Measurements from ENCODE around the gene MADD.

Gene MADD

DNA sequence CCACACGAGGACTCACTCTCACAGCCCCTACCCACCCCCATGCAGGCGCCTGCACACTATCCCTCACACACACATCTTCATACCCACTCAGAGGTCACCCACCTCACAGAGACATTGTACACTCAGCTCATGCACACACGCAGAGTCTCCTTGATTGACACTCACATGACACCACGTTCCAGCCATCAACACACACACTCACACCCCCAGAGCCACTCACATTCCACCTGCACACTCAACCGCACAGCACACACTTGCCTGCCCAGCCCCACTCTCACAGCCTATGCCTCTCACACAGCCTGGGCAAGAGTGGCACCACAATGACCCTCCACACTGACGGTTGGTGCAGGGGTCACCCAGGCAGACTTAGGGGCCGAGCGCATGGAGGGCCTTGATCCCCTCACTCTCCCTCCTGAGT is 106.2 kb downstream of the MADD start:
- no peak overlapping the region for H3K27ac ChIP-seq
- TF ChIP-seq, protein P1, sequence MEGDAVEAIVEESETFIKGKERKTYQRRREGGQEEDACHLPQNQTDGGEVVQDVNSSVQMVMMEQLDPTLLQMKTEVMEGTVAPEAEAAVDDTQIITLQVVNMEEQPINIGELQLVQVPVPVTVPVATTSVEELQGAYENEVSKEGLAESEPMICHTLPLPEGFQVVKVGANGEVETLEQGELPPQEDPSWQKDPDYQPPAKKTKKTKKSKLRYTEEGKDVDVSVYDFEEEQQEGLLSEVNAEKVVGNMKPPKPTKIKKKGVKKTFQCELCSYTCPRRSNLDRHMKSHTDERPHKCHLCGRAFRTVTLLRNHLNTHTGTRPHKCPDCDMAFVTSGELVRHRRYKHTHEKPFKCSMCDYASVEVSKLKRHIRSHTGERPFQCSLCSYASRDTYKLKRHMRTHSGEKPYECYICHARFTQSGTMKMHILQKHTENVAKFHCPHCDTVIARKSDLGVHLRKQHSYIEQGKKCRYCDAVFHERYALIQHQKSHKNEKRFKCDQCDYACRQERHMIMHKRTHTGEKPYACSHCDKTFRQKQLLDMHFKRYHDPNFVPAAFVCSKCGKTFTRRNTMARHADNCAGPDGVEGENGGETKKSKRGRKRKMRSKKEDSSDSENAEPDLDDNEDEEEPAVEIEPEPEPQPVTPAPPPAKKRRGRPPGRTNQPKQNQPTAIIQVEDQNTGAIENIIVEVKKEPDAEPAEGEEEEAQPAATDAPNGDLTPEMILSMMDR (conservative IDR thresholded peaks at IDR 0.05): no peak

DNA sequence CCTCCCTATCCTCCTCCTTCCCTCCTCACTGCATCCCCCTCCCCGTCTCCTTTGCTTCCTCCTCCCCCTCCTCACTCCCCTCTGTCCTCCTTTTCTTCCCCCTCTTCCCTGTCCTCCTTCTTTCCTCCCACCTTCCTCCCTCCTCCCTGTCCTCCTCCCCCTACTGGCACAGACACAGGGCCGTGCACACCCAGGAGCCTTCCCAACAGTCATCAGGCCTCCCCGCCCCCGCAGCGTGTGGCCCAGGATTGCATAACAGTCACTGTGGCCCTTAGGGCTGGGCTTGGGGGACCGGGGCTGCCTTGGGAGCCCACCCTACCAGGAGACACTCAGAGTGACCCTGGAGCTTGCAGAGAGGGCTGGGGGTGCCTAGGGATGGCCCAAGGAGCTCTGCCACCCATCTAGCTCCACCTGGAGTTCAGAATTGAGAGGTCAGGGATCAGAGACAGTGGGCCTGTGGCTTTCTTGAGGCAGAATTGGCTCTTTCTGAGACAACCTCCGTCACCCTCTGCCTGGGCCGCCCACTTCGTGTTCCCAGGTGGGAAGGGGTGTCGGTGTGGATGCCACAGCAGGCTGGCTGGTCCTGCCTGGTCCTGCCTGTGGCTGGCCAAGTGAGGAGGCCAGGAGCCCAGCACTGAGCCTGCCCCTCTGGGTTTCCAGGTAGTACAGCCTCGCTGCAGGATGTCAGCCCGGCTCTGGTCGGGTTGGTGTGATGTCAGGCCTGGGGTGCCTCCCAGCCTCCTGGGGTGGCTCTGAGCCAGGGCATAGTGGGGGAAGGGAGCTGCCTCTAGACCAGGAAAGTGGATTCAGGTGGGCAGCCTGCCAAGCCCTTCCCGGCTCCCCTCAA is 106.8 kb downstream of the MADD start:
- H3K27ac ChIP-seq: no peak overlapping the region
- TF ChIP-seq, protein P1 (conservative IDR thresholded peaks at IDR 0.05): no peak

DNA sequence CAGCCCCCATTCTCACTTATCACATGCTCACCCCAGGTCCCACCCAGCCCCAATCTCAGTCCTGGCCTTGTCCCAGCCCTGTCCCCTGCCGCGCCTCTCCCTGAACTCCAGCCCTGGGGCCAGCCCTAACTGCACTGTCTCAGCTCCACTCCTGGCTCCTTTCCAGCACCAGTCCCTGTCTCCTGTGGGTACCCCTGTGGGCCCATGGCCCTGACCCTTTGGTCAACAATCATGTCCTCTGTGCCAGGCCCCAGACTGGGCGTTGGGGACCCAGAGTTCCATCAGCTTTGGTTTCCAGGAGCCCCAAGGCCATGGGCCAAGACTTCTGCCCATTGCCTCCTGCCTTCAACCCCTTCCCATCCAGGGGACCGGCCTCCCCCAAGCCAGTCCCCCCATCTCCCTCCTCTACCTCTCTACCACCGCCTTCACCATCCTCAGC is 107.7 kb downstream of the MADD start:
- TF ChIP-seq, protein P1 (conservative IDR thresholded peaks at IDR 0.05): no peak
- H3K27ac ChIP-seq: no peak overlapping the region

DNA sequence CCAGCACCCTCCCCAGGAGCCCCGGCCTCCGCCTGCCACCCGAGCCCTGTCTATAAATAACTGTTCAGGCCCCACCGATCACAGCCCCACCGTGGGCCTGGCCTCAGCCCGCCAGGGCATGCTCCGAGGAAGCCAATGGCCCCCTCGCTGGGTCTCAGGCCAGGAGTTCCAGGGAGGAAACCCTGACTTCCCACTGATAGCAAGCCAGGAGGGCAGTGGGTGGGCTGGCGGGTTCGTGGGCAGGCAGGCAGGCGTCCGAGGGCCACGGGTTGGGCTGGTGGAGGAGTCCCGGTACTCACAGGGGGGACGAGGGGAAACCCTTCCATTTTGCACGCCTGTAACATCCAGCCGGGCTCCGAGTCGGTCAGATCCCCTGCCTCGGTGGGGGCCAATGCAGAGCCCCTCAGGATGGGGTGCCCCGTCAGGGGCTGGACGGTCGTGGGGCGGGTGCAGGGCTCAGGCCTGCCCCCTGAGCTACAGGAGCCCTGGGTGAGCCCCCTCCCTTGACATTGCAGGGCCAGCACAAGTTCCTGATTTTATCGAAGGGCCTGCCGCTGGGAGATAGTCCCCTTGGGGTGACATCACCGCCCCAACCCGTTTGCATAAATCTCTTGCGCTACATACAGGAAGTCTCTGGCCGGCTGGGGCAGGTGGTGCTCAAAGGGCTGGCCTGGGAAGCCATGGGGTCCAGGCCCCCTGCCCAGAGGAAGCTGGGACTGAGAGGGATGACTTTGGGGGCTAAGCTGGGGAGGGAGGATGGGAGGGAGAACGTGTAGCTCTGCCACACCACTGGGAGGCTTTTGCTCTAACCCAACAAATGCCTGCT is 108.3 kb downstream of the MADD start, which contains the start of gene SPI1:
Gene SPI1 (minus strand): TSS at position 538 of the 826 bp plus-strand sequence. CDS start 194 bp downstream, at position 344.
- TF ChIP-seq, protein P1 (conservative IDR thresholded peaks at IDR 0.05): no peak
- no peak within 1 kb of the TSS for H3K27ac ChIP-seq

DNA sequence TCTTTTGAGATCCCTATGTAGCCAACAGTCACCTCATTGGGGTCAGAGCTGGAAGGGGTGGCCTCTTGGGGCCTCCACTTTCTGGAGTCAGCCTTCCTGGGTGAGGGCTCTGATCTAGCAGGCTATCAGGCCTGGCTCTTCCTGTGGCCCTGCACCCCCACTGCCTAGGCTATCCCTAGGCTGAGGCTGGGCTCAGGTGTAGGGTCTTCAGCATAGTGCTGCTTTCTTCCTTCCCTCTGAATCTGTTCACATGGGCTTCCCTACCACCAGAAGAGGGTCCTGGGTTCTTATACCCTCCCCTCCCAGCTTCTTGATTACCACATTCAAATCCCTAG is 108.9 kb downstream of the MADD start:
- no peak overlapping the region for H3K27ac ChIP-seq
- TF ChIP-seq, protein P1 (conservative IDR thresholded peaks at IDR 0.05): no peak

DNA sequence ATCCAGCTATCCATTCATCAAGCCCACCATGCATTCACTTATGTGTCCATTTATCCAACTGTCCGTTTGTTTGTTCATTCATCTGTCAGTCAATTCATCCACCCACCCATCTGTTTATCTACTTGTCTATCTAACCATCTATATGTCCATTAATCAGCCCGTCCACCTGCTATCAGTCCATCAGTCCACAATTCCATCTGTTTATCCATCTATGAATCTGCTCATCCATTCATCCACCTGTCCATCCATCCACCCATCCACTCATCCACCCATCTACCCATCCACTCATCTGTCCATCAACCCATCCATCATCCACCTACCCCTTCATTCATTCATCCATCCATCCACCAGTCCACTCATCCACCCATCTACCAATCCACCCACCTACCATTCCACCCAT is 109.4 kb downstream of the MADD start:
- TF ChIP-seq, protein P1 (conservative IDR thresholded peaks at IDR 0.05): no peak
- no peak overlapping the region for H3K27ac ChIP-seq

All from VCaP (cell line).